Trophoblast cell (in vitro differentiated cells and primary cell): ENCODE measurements around the gene AKIRIN2.
A peak's percentile ranks its signal among the peaks of the same experiment; 100 is the strongest.

Source experiments
- DNase-seq, 2 donors: peaks; one replicate each; pipeline ENCODE4 v3.0.0-alpha.2; 2016
- H2AFZ ChIP-seq: 2 replicates; pipeline ENCODE4 v1.6.1; 2013; ENCODE audit warnings: low read length, moderate library complexity, mild to moderate bottlenecking; ENCODE audit not compliant: insufficient read depth, poor library complexity
- H2AK5ac ChIP-seq: 2 replicates; pipeline ENCODE4 v1.6.1; 2013; ENCODE audit warnings: mild to moderate bottlenecking, low read length
- H2BK120ac ChIP-seq: 2 replicates; pipeline ENCODE4 v1.6.1; 2013; ENCODE audit warnings: low read length, mild to moderate bottlenecking, moderate library complexity; ENCODE audit not compliant: insufficient read depth, poor library complexity
- H2BK12ac ChIP-seq: 2 replicates; pipeline ENCODE4 v1.6.1; 2013; ENCODE audit warnings: mild to moderate bottlenecking, low read length, moderate library complexity
- H2BK5ac ChIP-seq: 2 replicates; pipeline ENCODE4 v1.6.1; 2013; ENCODE audit warnings: low read length, low read depth, moderate library complexity, mild to moderate bottlenecking; ENCODE audit not compliant: poor library complexity
- H3K14ac ChIP-seq: 2 replicates; pipeline ENCODE4 v1.6.1; 2013; ENCODE audit warnings: mild to moderate bottlenecking, low read length
- H3K18ac ChIP-seq: 2 replicates; pipeline ENCODE4 v1.6.1; 2013; ENCODE audit warnings: mild to moderate bottlenecking, low read length
- H3K23ac ChIP-seq: 2 replicates; pipeline ENCODE4 v1.6.1; 2013; ENCODE audit warnings: low read length
- H3K27ac ChIP-seq: 2 replicates; pipeline ENCODE4 v1.5.1; 2013; ENCODE audit warnings: low read depth, mild to moderate bottlenecking, inconsistent platforms, low read length, moderate library complexity
- H3K27me3 ChIP-seq: 2 replicates; pipeline ENCODE4 v1.6.1; 2013; ENCODE audit warnings: inconsistent platforms, mild to moderate bottlenecking, low read length, moderate library complexity; ENCODE audit not compliant: insufficient read depth
- H3K36me3 ChIP-seq, 2 experiments: 1 replicate in 1 of 2; 2 replicates in 1 of 2; pipeline ENCODE4 v1.6.1; 2013; ENCODE audit warnings: low read length in 2 of 2, mild to moderate bottlenecking in 2 of 2, moderate library complexity in 1 of 2; ENCODE audit not compliant: insufficient read depth in 2 of 2, control insufficient read depth in 1 of 2
- H3K4ac ChIP-seq: 2 replicates; pipeline ENCODE4 v1.6.1; 2013; ENCODE audit warnings: low read depth, mild to moderate bottlenecking, low read length, moderate library complexity
- H3K4me1 ChIP-seq, 2 experiments: 1 replicate in 1 of 2; 2 replicates in 1 of 2; pipeline ENCODE4 v1.6.1; 2013; ENCODE audit warnings: low read length in 2 of 2, mild to moderate bottlenecking in 2 of 2, moderate library complexity in 1 of 2; ENCODE audit not compliant: insufficient read depth in 2 of 2, control insufficient read depth in 1 of 2
- H3K4me2 ChIP-seq: 2 replicates; pipeline ENCODE4 v1.6.1; 2013; ENCODE audit warnings: inconsistent platforms, mild to moderate bottlenecking, low read length, moderate library complexity
- H3K4me3 ChIP-seq: 2 replicates; pipeline ENCODE4 v1.5.1; 2013; ENCODE audit warnings: mild to moderate bottlenecking, low read depth, low read length, inconsistent platforms
- H3K79me1 ChIP-seq: one replicate; pipeline ENCODE4 v1.6.1; 2013; ENCODE audit warnings: low read length
- H3K79me2 ChIP-seq: 2 replicates; pipeline ENCODE4 v1.6.1; 2013; ENCODE audit warnings: low read length, mild to moderate bottlenecking; ENCODE audit not compliant: control insufficient read depth, insufficient read depth, poor library complexity
- H3K9ac ChIP-seq: 2 replicates; pipeline ENCODE4 v1.6.1; 2013; ENCODE audit warnings: mild to moderate bottlenecking, low read length
- H3K9me3 ChIP-seq: 2 replicates; pipeline ENCODE4 v1.6.1; 2013; ENCODE audit warnings: low read depth, mild to moderate bottlenecking, control low read depth, inconsistent platforms, low read length; ENCODE audit not compliant: insufficient read depth
- H4K12ac ChIP-seq: 2 replicates; pipeline ENCODE4 v1.6.1; 2013; ENCODE audit warnings: low read depth, mild to moderate bottlenecking, low read length, moderate library complexity
- H4K8ac ChIP-seq: 2 replicates; pipeline ENCODE4 v1.6.1; 2013; ENCODE audit warnings: low read depth, mild to moderate bottlenecking, low read length, moderate library complexity
- H4K91ac ChIP-seq: one replicate; pipeline ENCODE4 v1.6.1; 2013; ENCODE audit warnings: low read depth, mild to moderate bottlenecking, low read length, moderate library complexity
- WGBS: extraction: QIAGEN DNeasy Blood & Tissue Kit; methylation state at CpG from one replicate; pipeline ENCODE4 v1.1.7; 2013; ENCODE audit warnings: missing lambda C conversion rate; ENCODE audit not compliant: insufficient read length, insufficient coverage; ENCODE audit errors: extremely low coverage; 5-methylcytosine and 5-hydroxymethylcytosine counted together

The AKIRIN2 gene

DNA sequence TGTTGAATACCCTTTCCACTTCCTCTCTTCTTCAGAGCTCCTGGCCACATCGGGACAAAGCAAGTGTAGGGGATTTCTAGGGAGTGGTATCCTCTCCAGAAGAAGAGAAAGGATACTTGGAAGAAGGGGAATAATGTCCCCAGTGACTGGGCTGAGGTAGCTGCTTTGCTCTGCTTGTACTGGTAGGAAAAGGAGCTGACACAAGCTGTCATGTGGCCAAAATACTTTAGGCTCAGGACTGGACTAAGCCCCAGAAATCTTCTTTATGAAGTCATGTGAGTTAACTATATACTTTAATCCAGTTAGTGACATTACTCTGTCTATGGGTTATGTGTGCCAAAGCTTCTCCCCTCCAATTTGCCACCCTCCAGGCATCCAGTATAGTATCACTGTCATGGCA lies 40.5 kb downstream of the AKIRIN2 start:
- Histone ChIP-seq H4K8ac (no peak overlapping the region), H3K4me2 (no peak overlapping the region), H3K36me3 (peaks cover 3 to 8% of the 10 kb centered on the region in 2 experiments), H3K4me1 (no peaks in the 10 kb centered on the region), H2BK12ac (no peak overlapping the region), H2AK5ac (no peak overlapping the region), H3K27ac (no peak overlapping the region), H3K79me1 (no peaks in the 10 kb centered on the region), H3K4ac (no peak overlapping the region), H4K91ac (no peak overlapping the region), H2AFZ (no peak overlapping the region), H3K27me3 (no peaks in the 10 kb centered on the region), H4K12ac (no peak overlapping the region), H3K9me3 (no peaks in the 10 kb centered on the region), H2BK5ac (no peak overlapping the region), H3K79me2 (no peaks in the 10 kb centered on the region), H3K14ac (no peak overlapping the region), H3K18ac (no peak overlapping the region), H2BK120ac (no peak overlapping the region), H3K23ac (no peak overlapping the region), H3K4me3 (no peak overlapping the region), H3K9ac (no peak overlapping the region)
- DNase-seq = no peak
- no CpG with 5 or more reads among the region's 1 CpG for WGBS

- H3K18ac ChIP-seq = no peak overlapping the region
- DNase-seq = no peak
- H3K27ac ChIP-seq = no peak overlapping the region
- no peak overlapping the region for H2BK5ac ChIP-seq
- peaks cover 3 to 8% of the 10 kb centered on the region in 2 experiments for H3K36me3 ChIP-seq
- H4K12ac ChIP-seq = no peak overlapping the region
- H3K14ac ChIP-seq = no peak overlapping the region
- no peak overlapping the region for H3K9ac ChIP-seq
- no peak overlapping the region for H4K8ac ChIP-seq
- H3K23ac ChIP-seq = no peak overlapping the region
- H3K79me2 ChIP-seq = no peaks in the 10 kb centered on the region
- H3K4ac ChIP-seq = no peak overlapping the region
- no peak overlapping the region for H2BK12ac ChIP-seq
- no peaks in the 10 kb centered on the region for H3K4me1 ChIP-seq
- no peak overlapping the region for H3K4me2 ChIP-seq
- H2AFZ ChIP-seq = no peak overlapping the region
- H2BK120ac ChIP-seq = no peak overlapping the region
- no CpG with 5 or more reads among the region's 1 CpG for WGBS
- H3K27me3 ChIP-seq = no peaks in the 10 kb centered on the region
- H3K79me1 ChIP-seq = no peaks in the 10 kb centered on the region
- no peak overlapping the region for H3K4me3 ChIP-seq
- H3K9me3 ChIP-seq = no peaks in the 10 kb centered on the region
- H2AK5ac ChIP-seq = no peak overlapping the region
- H4K91ac ChIP-seq = no peak overlapping the region
These were observed 41.0 kb downstream of the AKIRIN2 start for GRCh38 chr6:87661016-87661415.

DNA sequence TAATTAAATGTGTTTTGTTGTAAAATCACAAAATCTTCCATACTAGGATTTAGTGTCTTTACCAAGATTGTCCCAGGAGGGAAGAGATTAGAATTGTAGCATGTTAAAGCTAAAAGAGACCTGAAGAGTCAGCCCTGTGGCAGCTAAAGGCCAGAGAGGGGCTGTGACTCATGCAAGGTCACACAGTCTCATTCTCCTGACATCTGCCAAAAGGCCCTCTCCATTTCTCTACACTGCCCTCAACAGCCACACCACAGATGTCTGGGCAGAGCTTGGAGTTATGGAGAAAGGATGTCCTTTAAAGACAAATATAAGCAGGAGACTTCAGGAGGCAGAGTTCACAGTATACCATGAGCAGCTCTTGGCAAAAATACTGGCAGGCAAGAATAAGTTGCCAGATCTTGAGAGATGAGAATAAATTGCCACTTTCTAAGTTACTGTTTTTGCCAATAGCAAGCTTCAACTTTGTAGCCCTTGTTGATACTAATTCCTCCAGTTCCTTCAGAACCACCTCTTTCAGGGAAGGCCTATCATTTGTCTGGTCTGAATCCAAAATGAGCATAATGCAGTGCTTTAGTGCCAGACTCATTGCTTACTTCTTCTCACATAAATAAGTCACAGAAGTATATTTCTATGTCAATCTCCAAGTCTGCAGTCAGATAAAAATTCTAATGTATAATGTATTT lies 41.7 kb downstream of the AKIRIN2 start:
- Histone ChIP-seq H2AFZ (no peak overlapping the region), H3K18ac (no peak overlapping the region), H3K79me2 (no peaks in the 10 kb centered on the region), H3K9me3 (no peaks in the 10 kb centered on the region), H3K14ac (no peak overlapping the region), H3K27ac (no peak overlapping the region), H3K9ac (no peak overlapping the region), H4K91ac (no peak overlapping the region), H3K23ac (no peak overlapping the region), H2AK5ac (no peak overlapping the region), H2BK5ac (no peak overlapping the region), H3K79me1 (no peaks in the 10 kb centered on the region), H3K4ac (no peak overlapping the region), H3K4me2 (no peak overlapping the region), H4K12ac (no peak overlapping the region), H3K4me1 (no peaks in the 10 kb centered on the region), H2BK120ac (no peak overlapping the region), H3K27me3 (no peaks in the 10 kb centered on the region), H4K8ac (no peak overlapping the region), H3K4me3 (no peak overlapping the region), H3K36me3 (peaks cover 3 to 8% of the 10 kb centered on the region in 2 experiments), H2BK12ac (no peak overlapping the region)
- peak; percentile 6 to 30 for DNase-seq

GRCh38 chr6:87658516-87658915 lies 43.5 kb downstream of the AKIRIN2 start:
- Histone ChIP-seq H3K23ac (no peak overlapping the region), H4K8ac (no peak overlapping the region), H3K36me3 (peaks cover 6 to 11% of the 10 kb centered on the region in 2 experiments), H4K12ac (no peak overlapping the region), H3K4me2 (no peak overlapping the region), H3K27me3 (no peaks in the 10 kb centered on the region), H3K4me1 (no peaks in the 10 kb centered on the region), H3K27ac (no peak overlapping the region), H2BK12ac (no peak overlapping the region), H2AFZ (no peak overlapping the region), H3K9me3 (no peaks in the 10 kb centered on the region), H3K18ac (no peak overlapping the region), H3K79me1 (no peaks in the 10 kb centered on the region), H2AK5ac (no peak overlapping the region), H3K79me2 (no peaks in the 10 kb centered on the region), H3K4ac (no peak overlapping the region), H3K4me3 (no peak overlapping the region), H4K91ac (no peak overlapping the region), H3K9ac (no peak overlapping the region), H3K14ac (no peak overlapping the region), H2BK5ac (no peak overlapping the region), H2BK120ac (no peak overlapping the region)
- no peak for DNase-seq
